Esophagus muscularis mucosa (tissue), 4 donors: Measurements from ENCODE around the gene FTO. TPM values are rescaled to one million over a fixed set of nuclear protein-coding genes. Genes with fewer than 3 reads are reported as not detected.

Experiments
- DNase-seq: peaks from one replicate; pipeline ENCODE4 v3.0.0-alpha.2; 2017; ENCODE audit errors: extremely low spot score
- H3K27ac ChIP-seq, 4 donors: fragments of 200-600 bp; sonication (generic); replicated peaks in 1 of 4; 1 replicate in 3 of 4; 2 replicates in 1 of 4; pipeline ENCODE4 v1.5.1; 2016 to 2019; ENCODE audit warnings: mild to moderate bottlenecking in 1 of 4
- H3K27me3 ChIP-seq, 4 donors: fragments of 200-600 bp; sonication (generic); one replicate each; pipeline versions ENCODE4 v1.5.1 to v1.6.0; 2016 to 2019
- H3K36me3 ChIP-seq, 4 donors: fragments of 200-600 bp; sonication (generic); one replicate each; pipeline ENCODE4 v1.5.1; 2016 to 2019
- H3K4me1 ChIP-seq, 4 donors: fragments of 200-600 bp; sonication (generic); one replicate each; pipeline ENCODE4 v1.5.1; 2016 to 2019
- H3K4me3 ChIP-seq, 4 donors: fragments of 200-600 bp; sonication (generic); 1 replicate in 2 of 4; 2 replicates in 2 of 4; pipeline ENCODE4 v1.5.1; 2016 to 2019; ENCODE audit warnings: mild to moderate bottlenecking in 4 of 4, moderate library complexity in 1 of 4
- H3K9me3 ChIP-seq, 4 donors: fragments of 200-600 bp; sonication (generic); 1 replicate in 3 of 4; 2 replicates in 1 of 4; pipeline ENCODE4 v1.5.1; 2016 to 2019
- EP300 ChIP-seq: sonication (generic); formaldehyde crosslinking; IDR thresholded peaks from one replicate; pipeline ENCODE4 v1.6.1; 2017; ENCODE audit warnings: antibody characterized with exemption
- POLR2A ChIP-seq: fragments of 450-650 bp; IDR thresholded peaks from one replicate; pipeline ENCODE4 v1.6.1; 2017; ENCODE audit warnings: antibody characterized with exemption, moderate library complexity, mild to moderate bottlenecking, low read depth
- POLR2AphosphoS5 ChIP-seq, 2 donors: sonication (generic); formaldehyde crosslinking; IDR thresholded peaks; one replicate each; pipeline ENCODE4 v1.6.1; 2017; ENCODE audit warnings: antibody characterized with exemption in 2 of 2
- WGBS: methylation state at CpG from one replicate; pipeline ENCODE4 v1.1.5; 2018; 5-methylcytosine and 5-hydroxymethylcytosine counted together
- intact Hi-C: fragments of 100-400 bp; cut with DNase I; formaldehyde crosslinking; loops from one replicate; pipeline ENCODE4 v1.15.1; 2023
- total RNA-seq, 4 donors: library from RNA; depleted of rRNA; stranded (reverse); fragments of >200 nt; gene quantifications; one replicate each; pipeline versions ENCODE4 v1.1.0 to v1.2.1, GENCODE V29; 2016
- TF ChIP-seq, protein P1 (sequence below), 3 experiments: fragments of 200-600 bp in 2 of 3; fragments of 450-650 bp in 1 of 3; sonication (generic) in 2 of 3; IDR thresholded peaks; one replicate each; pipeline ENCODE4 v1.5.1; 2017 to 2019; ENCODE audit warnings: antibody characterized with exemption in 3 of 3, mild to moderate bottlenecking in 2 of 3, moderate library complexity in 1 of 3

FTO gene
- total RNA-seq, 4 donors from 2014 or later: 101 to 121 (median 112) TPM

DNA sequence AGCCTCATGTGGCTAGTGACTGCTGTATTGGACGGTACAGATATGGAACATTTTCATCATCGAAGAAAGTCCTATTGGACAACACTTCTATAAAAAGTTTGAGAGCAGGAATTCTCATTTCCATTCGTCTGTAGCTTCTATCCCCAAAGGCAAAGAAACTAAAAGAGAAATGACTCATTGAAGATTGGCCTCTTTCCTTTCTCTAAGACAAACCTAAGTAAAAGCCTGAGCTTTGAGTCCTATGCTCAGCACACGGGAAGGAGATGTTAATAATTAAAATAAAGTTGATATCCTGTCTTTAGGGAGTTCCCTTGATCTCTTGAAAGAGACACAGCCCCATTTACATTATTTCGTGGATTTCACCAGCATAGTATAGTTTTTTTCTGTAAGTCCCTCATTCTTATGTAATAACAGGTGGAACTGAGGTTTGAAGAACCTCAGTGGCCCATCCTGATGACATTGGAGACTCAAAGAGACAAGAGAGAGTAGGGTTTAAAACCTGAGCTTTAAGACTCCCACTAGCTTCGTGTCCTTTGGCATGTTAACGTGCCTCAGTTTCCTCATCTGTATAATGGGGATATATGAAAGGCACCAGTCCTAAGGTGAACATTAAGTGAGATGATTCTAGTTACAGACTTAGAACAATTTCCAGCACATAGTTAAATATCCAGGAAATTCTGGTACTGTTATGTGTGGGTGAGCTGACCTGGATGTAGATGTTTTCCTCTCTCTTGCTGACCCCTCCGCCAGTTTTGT is 408.7 kb downstream of the FTO start:
- TF ChIP-seq, protein P1, sequence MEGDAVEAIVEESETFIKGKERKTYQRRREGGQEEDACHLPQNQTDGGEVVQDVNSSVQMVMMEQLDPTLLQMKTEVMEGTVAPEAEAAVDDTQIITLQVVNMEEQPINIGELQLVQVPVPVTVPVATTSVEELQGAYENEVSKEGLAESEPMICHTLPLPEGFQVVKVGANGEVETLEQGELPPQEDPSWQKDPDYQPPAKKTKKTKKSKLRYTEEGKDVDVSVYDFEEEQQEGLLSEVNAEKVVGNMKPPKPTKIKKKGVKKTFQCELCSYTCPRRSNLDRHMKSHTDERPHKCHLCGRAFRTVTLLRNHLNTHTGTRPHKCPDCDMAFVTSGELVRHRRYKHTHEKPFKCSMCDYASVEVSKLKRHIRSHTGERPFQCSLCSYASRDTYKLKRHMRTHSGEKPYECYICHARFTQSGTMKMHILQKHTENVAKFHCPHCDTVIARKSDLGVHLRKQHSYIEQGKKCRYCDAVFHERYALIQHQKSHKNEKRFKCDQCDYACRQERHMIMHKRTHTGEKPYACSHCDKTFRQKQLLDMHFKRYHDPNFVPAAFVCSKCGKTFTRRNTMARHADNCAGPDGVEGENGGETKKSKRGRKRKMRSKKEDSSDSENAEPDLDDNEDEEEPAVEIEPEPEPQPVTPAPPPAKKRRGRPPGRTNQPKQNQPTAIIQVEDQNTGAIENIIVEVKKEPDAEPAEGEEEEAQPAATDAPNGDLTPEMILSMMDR (IDR thresholded peaks at IDR 0.05): no peak
- Histone ChIP-seq H3K27ac (no peak overlapping the region), H3K27me3 (no peaks in the 10 kb centered on the region), H3K4me3 (no peak overlapping the region), H3K36me3 (peaks cover 9 to 46% (median 24%) of the 10 kb centered on the region in 4 donors), H3K9me3 (no peaks in the 10 kb centered on the region), H3K4me1 (no peaks in the 10 kb centered on the region)
- intact Hi-C loops: no loop called here
- DNase-seq: no peak
- 92% methylated on average over 8 of the region's 8 CpGs for WGBS

DNA sequence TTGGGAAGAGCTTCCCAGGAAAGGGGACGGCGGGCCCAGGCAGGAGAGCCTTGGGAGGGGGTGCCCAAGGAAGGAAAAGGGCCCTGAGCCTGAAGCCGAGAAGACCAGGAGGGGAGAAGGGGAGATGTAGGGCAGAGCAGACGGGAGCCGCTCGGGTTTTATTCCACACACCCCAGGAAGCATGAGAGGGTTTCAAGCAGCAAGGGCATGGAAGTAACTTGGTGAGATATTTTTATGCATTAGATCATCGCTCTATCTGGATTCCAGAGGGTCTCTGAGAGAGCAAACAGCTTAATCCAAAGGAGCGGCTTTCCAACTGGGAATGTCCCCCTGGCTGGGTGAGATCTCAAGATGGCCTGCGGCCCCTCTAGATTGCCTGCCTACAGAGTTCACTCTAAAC is 411.6 kb downstream of the FTO start:
- no peak for TF ChIP-seq POLR2AphosphoS5 (IDR thresholded peaks at IDR 0.05)
- TF ChIP-seq EP300: no peak
- TF ChIP-seq, protein P1 (IDR thresholded peaks at IDR 0.05): no peak
- no peak for TF ChIP-seq POLR2A
- Histone ChIP-seq H3K27me3 (no peaks in the 10 kb centered on the region), H3K27ac (no peak overlapping the region), H3K36me3 (peaks cover 9 to 64% (median 24%) of the 10 kb centered on the region in 4 donors), H3K4me1 (no peaks in the 10 kb centered on the region), H3K9me3 (no peaks in the 10 kb centered on the region), H3K4me3 (no peak overlapping the region)
- WGBS: 94% methylated on average over 9 of the region's 9 CpGs
- no peak for DNase-seq
- intact Hi-C loops: no loop called here

DNA sequence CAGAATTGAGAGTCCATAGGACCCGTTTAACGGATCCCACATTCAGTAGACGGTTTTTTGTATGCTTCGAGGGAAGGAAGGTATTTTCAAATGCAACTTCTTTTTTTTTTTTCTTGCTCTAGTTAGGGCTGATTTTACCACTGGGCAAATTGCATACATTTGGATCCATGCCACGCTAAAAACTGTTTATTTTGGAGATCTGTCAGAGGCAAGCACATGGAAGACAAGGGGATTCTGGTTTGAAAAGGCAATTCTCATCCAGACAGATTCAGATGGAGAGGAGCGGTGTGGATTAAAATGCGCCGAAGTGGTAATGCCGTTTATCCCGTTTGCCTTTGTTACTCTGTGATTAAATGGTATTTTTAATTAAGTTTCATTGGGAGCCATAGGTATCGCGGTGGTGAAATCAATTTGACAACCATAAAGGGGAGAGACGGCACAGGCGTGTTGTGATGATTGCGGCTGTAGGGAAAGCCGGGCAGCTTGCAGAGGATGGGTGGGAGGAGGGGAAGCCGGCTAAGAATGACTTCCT is 412.2 kb downstream of the FTO start:
- DNase-seq: no peak
- intact Hi-C loops: no loop called here
- 83% methylated on average over 17 of the region's 17 CpGs for WGBS
- Histone ChIP-seq H3K4me1 (no peaks in the 10 kb centered on the region), H3K4me3 (no peak overlapping the region), H3K36me3 (peaks cover 9 to 63% (median 24%) of the 10 kb centered on the region in 4 donors), H3K9me3 (no peaks in the 10 kb centered on the region), H3K27ac (no peak overlapping the region), H3K27me3 (no peaks in the 10 kb centered on the region)
- TF ChIP-seq, protein P1 (IDR thresholded peaks at IDR 0.05): no peak
- no peak for TF ChIP-seq POLR2AphosphoS5 (IDR thresholded peaks at IDR 0.05)
- no peak for TF ChIP-seq POLR2A
- TF ChIP-seq EP300: no peak

DNA sequence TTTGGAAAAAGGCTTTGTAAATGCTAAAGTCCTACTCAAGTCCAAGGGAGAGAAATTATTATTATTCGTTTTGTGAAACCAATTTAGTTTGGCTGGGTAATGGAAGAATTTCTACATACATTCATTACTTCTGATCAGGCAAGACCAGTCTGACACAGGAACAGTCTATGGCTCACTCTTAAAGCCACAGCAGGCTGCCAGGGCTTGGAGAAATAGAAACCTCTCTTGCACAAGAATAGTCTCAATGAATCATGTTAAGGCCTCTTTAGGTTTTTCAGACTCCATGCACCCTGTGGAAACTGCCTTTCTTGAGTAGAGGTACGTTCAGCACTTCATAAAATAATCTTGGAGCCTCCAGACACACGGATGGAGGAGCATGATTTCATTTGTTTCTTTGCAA is 414.9 kb downstream of the FTO start:
- H3K9me3 ChIP-seq: no peaks in the 10 kb centered on the region
- H3K27me3 ChIP-seq: no peaks in the 10 kb centered on the region
- WGBS: 97% methylated on average over 3 of the region's 3 CpGs
- no peak for DNase-seq
- TF ChIP-seq, protein P1 (IDR thresholded peaks at IDR 0.05): no peak
- TF ChIP-seq POLR2AphosphoS5 (IDR thresholded peaks at IDR 0.05) (no peak), EP300 (no peak), POLR2A (no peak)
- intact Hi-C loops: no loop called here
- no peaks in the 10 kb centered on the region for H3K4me1 ChIP-seq
- H3K36me3 ChIP-seq: peaks cover 0 to 37% (median 3%) of the 10 kb centered on the region in 4 donors
- H3K27ac ChIP-seq: no peak overlapping the region
- H3K4me3 ChIP-seq: no peak overlapping the region
